ENCODE measurements around the gene ZAP70.
"Not testable (repeated sequence)": the region's sequence is repeated elsewhere in the genome, so short reads cannot be mapped to it uniquely, and the experiment has no call there.

The ZAP70 gene

GRCh38 chr2:97713296-97714083 lies at the start of gene ZAP70:
TSS of gene ZAP70 (plus strand) at chr2:97713576. CDS start at chr2:97724037, 10,461 bp downstream.
- DNase-seq = no peak

DNA sequence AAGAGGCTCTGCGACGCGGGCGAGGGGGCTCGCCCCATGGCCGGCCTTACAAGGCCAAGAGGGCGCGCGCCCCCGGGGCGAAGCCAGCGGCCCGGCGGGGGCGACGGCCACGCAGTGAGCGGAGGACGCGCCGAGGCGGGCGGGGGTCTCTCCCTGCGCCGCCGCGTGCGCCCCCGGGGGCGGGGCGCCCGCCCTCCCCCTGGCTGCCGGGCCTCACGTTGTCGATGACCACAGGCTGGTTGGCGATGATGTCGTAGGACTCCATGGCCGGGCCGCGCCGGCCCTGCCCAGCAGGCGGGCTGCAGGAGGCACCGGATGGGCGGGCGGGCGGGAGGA lies 49.8 kb upstream of the ZAP70 start:
- peak in 4 of 56 donors; percentile 39 to 69 (median 55) for DNase-seq

DNA sequence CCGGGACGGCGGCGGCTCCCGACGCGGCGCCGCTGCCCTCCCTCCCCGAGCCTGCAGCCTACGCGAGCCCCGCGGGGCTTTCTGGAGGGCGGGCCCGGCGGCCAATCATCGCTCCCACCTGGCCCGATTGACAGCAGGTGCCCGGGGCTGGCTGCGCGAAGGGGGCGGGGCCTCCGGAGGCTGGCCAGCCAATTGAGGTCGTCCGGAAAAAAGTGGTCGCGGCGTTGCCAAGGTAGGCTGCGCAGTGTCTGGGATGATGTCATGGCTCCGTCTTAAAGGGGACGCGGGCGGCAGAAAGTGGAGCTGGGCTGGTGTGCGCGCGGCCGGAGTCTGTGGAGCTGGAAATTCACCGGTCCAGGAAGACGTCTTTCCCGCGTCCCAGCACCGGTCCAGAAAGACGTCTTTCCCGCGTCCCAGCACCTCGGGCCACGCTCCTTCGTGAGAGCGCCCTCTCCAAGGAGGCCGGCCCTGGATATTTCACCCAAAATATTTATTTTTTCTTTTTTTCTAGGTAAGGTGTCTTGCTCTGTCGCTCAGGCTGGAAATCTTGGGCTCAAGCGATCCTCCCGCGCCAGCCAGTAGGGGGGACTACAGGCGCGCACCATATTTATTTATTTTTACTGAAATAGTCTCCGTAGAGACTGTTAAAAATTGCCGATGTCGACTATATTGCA lies 49.3 kb upstream of the ZAP70 start, which contains the start of gene ACTR1B:
Gene ACTR1B, minus strand, starts transcription at position 83 of the 674 bp plus-strand sequence. CDS start 154 bp downstream, outside the sequence.
- peak; percentile 59 to 99 (median 96) for DNase-seq

DNA sequence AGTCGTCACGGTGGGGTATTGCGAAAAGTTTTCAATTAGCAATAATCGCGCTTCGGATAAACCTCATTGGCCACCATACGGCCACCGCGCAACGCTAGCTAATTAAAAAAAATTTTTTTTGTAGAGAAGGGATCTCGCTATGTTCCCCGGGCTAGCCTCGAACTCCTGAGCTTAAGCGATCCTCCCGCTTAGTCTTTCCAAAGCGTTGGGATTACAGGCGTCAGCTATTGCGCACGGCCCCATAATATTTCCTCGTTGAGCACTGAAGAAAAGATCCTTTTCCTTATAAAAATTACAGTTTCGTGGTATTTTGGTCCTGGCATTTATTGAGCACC lies 48.8 kb upstream of the ZAP70 start:
- DNase-seq = no peak

- no peak for DNase-seq
These were observed 43.9 kb upstream of the ZAP70 start, which contains the start of gene C2orf92 for GRCh38 chr2:97669448-97669847. TSS of gene C2orf92 (plus strand) at chr2:97669713. CDS start at chr2:97669789, 76 bp downstream.

- DNase-seq = no peak
These were observed 42.9 kb upstream of the ZAP70 start for GRCh38 chr2:97670471-97670870.

- DNase-seq = no peak
These were observed 41.9 kb upstream of the ZAP70 start for GRCh38 chr2:97671526-97671925.

- not testable (repeated sequence) for DNase-seq
These were observed 40.7 kb upstream of the ZAP70 start for GRCh38 chr2:97672606-97673140.

DNA sequence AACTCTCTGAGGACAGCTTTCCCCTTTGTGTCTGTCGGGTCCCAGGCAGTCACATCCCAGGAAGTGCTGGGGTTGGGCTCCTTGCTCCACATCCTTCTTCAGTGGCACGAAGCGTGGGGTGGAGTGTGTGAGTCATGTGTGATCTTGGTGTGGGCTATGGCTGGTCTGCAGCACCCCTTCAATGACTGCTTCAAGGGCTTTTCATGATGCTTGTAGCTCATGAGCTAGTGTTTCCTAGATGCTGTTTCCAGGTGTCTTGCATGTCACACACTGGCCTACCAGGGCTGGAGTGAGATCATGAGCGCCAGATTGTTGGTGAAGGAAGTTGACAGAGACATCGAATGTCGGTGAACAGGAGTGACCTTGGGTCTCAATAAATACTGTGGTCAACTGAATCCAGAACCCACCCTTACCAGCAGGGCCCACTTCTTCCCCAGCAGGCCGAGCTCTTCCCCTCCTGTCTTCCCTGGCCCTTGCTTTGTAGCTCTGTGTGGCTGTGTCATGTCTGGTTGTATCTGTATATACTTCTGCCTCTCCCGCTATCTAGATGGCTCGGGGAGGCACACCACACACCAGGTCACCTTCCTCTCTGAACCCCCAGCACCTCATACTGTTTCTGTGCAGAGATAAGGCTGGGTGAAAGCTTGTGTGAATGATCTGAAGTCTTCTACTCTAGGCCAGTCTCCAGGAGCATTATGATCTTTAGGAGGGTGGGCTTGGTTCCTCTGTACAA lies 40.0 kb upstream of the ZAP70 start:
- no peak for DNase-seq

- no peak for DNase-seq
These were observed 39.5 kb upstream of the ZAP70 start for GRCh38 chr2:97673915-97674283.

GRCh38 chr2:97675430-97676113 lies 37.8 kb upstream of the ZAP70 start:
- no peak for DNase-seq

GRCh38 chr2:97676620-97677019 lies 36.8 kb upstream of the ZAP70 start:
- DNase-seq = no peak

DNA sequence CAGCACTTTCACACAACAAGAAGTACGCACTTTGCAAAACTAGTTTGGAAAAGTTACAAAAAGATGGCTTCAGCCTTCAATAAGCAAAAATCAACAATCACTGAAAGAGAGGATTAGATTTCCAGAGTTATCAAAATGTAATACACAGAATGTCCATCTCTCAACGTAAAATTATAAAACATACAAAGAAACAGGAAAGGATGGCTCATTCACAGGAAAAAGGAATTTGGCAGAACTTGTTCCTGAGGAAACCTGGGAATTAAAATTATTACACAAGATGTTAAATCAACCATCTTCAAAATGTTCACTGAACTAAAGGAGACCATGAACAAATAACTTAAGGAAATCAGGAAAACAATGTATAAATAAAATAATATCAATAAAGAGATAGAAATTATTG lies 35.9 kb upstream of the ZAP70 start:
- DNase-seq = no peak

- no peak for DNase-seq
These were observed 35.1 kb upstream of the ZAP70 start for GRCh38 chr2:97678298-97678697.

- DNase-seq = not testable (repeated sequence)
These were observed 26.1 kb upstream of the ZAP70 start for GRCh38 chr2:97687235-97687634.

GRCh38 chr2:97688062-97688827 lies 25.1 kb upstream of the ZAP70 start:
- DNase-seq = no peak

DNA sequence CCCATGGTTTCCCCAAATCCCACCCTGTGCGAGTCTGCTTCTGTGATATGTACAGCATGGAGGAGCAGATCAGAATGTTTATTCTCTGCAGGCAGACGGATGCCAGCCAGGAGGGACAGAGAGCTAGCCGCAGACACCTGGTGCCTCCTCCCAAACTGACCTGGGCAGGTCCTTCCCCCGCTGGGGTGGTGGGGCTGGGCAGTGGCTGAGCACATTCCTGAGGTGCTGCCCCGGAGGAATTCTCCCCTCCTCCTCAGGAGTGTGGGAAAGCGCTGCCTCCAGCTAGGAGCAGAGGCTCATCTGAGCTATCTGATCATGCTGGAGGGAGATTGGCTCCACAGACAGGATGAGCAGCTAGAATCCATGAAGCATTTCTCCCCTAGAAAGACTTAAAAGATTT lies 22.2 kb upstream of the ZAP70 start:
- DNase-seq = no peak

- DNase-seq = no peak
These were observed 19.9 kb upstream of the ZAP70 start for GRCh38 chr2:97693476-97693875.

DNA sequence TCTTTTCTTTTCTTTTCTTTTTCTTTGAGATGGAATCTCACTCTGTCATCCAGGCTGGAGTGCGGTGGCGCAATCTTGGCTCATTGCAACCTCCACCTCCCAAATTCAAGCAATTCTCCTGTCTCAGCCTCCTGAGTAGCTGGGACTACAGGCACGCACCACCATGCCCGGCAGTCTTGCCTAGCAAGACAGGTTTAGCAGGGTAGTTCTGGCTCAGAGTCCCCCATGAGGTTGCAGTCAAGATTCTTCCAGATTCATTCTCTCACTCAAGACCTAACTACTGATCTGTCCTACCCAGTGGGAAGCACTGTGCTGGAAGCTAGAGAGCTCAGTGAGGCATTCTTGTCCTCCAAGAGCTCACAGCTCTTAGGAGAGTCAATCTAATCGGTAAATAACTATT lies 17.6 kb upstream of the ZAP70 start:
- no peak for DNase-seq
